Upper lobe of left lung (tissue), 6 donors: ENCODE data around the gene UBE2N. TPM values are rescaled to one million over a fixed set of nuclear protein-coding genes. Genes with fewer than 3 reads are reported as not detected.
"Not testable (repeated sequence)": the region's sequence is repeated elsewhere in the genome, so short reads cannot be mapped to it uniquely, and the experiment has no call there.

Experiments
- ATAC-seq, 2 donors: fragments of 200-7000 bp; cut with Tn5 transposase; one replicate each; pipeline ENCODE4 v1.9.1; 2022; ENCODE audit warnings: mild to moderate bottlenecking in 2 of 2, moderate library complexity in 2 of 2; ENCODE audit not compliant: low FRiP score in 2 of 2
- DNase-seq, 2 donors: peaks; one replicate each; pipeline ENCODE4 v3.0.0-alpha.2; 2019 to 2020
- H3K27ac ChIP-seq, 4 donors: fragments of 200-600 bp; sonication (generic); one replicate each; pipeline ENCODE4 v1.5.1; 2016 to 2019
- H3K27me3 ChIP-seq, 4 donors: fragments of 200-600 bp; sonication (generic); one replicate each; pipeline ENCODE4 v1.5.1; 2017 to 2019
- H3K36me3 ChIP-seq, 4 donors: fragments of 200-600 bp; sonication (generic); one replicate each; pipeline ENCODE4 v1.5.1; 2016 to 2019
- H3K4me1 ChIP-seq, 4 donors: fragments of 200-600 bp; sonication (generic); one replicate each; pipeline ENCODE4 v1.5.1; 2018 to 2019
- H3K4me3 ChIP-seq, 4 donors: fragments of 200-600 bp; sonication (generic); one replicate each; pipeline ENCODE4 v1.5.1; 2017 to 2019; ENCODE audit warnings: mild to moderate bottlenecking in 2 of 4, moderate library complexity in 1 of 4
- H3K9me3 ChIP-seq, 4 donors: fragments of 200-600 bp; sonication (generic); one replicate each; pipeline ENCODE4 v1.5.1; 2018 to 2019
- EP300 ChIP-seq, 4 donors: sonication (generic); formaldehyde crosslinking; IDR thresholded peaks; one replicate each; pipeline ENCODE4 v1.5.1; 2017; ENCODE audit warnings: antibody characterized with exemption in 4 of 4, control low read depth in 2 of 4
- POLR2A ChIP-seq, 4 donors: fragments of 450-650 bp; IDR thresholded peaks; one replicate each; pipeline ENCODE4 v1.5.1; 2016 to 2017; ENCODE audit warnings: antibody characterized with exemption in 4 of 4, mild to moderate bottlenecking in 2 of 4
- POLR2AphosphoS5 ChIP-seq, 2 donors: sonication (generic); formaldehyde crosslinking; IDR thresholded peaks; one replicate each; pipeline ENCODE4 v1.5.1; 2017; ENCODE audit warnings: antibody characterized with exemption in 2 of 2
- WGBS, 2 donors: methylation state at CpG; one replicate each; pipeline ENCODE4 v1.1.5; 2017 to 2018; 5-methylcytosine and 5-hydroxymethylcytosine counted together
- total RNA-seq, 6 donors: library from RNA; depleted of rRNA in 4 of 6; stranded (reverse); fragments of >200 nt in 4 of 6; gene quantifications; one replicate each; pipeline versions ENCODE4 v1.1.0 to v1.2.1, GENCODE V29; 2016 to 2021
- TF ChIP-seq, protein P1 (sequence below), 6 experiments: fragments of 450-650 bp in 4 of 6; fragments of 200-600 bp in 2 of 6; sonication (generic) in 2 of 6; IDR thresholded peaks; one replicate each; pipeline ENCODE4 v1.5.1; 2016 to 2019; ENCODE audit warnings: antibody characterized with exemption in 6 of 6
- donor health status: DM: no; HTN: no; CAD: no; lungs with moderate emphysema.
- donor health status: DM: no; HTN: yes; CAD: no; lungs with severe emphysema.

Gene UBE2N
- total RNA-seq, 6 donors from 2014 or later, result 10.0 to 78.1 (median 46.3) TPM

DNA sequence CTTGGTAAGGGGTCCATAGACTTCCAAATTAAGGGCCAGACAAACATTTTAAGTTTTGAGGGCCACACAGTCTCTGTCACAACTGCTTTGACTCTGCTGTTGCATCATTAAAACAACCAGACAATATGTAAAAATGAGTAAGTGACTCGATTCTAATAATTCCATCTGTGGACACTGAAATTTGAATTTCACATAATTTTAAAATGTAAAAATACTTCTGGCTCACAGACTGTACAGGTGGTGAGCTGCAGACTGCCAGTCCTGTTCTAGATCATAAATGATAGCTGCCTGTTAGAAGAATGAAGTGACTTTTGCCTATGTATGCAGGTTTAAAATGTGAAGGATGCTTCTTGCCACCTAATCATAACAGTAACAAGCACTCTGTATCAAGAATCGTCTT lies 48.3 kb downstream of the UBE2N start:
- ATAC-seq, result no peak
- WGBS, 2 donors, result 61% methylated on average over 2 of the region's 2 CpGs

DNA sequence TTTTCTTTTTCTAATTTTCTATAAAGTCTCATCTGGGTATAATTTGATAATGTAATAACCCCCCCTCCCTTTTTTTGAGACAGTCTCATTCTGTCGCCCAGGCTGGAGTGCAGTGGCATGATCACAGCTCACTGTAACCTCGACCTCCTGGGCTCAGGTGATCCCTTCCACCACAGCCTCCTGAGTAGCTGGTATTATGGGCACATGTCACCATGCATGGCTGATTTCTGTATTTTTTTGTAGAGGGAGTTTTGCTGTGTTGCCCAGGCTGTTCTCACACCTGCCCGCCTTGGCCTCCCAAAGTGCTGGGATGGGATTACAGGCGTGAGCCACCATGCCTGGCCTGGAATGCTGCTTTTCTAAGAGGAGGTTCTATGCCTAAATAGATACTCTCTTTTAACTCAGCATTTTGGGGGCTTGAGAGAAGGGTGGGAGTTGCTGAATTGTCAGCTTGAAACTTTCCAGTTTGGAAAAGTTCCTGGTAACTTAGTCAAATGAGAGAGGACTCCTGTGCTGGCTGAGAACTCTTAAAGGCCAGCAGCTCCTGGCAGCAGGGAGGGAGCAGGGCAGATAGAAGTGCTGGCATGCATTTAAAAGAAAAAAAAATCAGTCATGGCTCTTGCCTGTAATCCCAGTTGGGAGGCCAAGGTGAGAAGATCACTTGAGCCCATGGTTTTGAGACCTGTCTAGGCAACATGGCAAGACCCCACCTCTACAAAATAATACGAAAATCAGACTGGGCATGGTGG lies 51.0 kb downstream of the UBE2N start:
- no peaks in the 10 kb centered on the region for H3K27me3 ChIP-seq
- TF ChIP-seq EP300 (IDR thresholded peaks at IDR 0.05), result no peak
- TF ChIP-seq, protein P1, sequence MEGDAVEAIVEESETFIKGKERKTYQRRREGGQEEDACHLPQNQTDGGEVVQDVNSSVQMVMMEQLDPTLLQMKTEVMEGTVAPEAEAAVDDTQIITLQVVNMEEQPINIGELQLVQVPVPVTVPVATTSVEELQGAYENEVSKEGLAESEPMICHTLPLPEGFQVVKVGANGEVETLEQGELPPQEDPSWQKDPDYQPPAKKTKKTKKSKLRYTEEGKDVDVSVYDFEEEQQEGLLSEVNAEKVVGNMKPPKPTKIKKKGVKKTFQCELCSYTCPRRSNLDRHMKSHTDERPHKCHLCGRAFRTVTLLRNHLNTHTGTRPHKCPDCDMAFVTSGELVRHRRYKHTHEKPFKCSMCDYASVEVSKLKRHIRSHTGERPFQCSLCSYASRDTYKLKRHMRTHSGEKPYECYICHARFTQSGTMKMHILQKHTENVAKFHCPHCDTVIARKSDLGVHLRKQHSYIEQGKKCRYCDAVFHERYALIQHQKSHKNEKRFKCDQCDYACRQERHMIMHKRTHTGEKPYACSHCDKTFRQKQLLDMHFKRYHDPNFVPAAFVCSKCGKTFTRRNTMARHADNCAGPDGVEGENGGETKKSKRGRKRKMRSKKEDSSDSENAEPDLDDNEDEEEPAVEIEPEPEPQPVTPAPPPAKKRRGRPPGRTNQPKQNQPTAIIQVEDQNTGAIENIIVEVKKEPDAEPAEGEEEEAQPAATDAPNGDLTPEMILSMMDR (IDR thresholded peaks at IDR 0.05), result no peak
- no peak for TF ChIP-seq POLR2A (IDR thresholded peaks at IDR 0.05)
- no peak for TF ChIP-seq POLR2AphosphoS5 (IDR thresholded peaks at IDR 0.05)
- 81 to 83% methylated on average over 5 of the region's 5 CpGs for WGBS, 2 donors
- H3K27ac ChIP-seq, result peak overlapping the region in 1 of 4 donors; percentile 19
- H3K4me3 ChIP-seq, result no peak overlapping the region
- H3K4me1 ChIP-seq, result peaks cover 9 to 27% (median 22%) of the 10 kb centered on the region in 4 donors
- no peaks in the 10 kb centered on the region for H3K9me3 ChIP-seq
- no peak for DNase-seq
- peaks cover 0 to 6% (median 2%) of the 10 kb centered on the region in 4 donors for H3K36me3 ChIP-seq
- ATAC-seq, result no peak

More for the DNA sequence above, 48.3 kb downstream of the UBE2N start:
- Histone ChIP-seq H3K27me3 (no peaks in the 10 kb centered on the region), H3K4me3 (no peak overlapping the region), H3K9me3 (no peaks in the 10 kb centered on the region), H3K27ac (no peak overlapping the region), H3K36me3 (peaks cover 3 to 27% (median 10%) of the 10 kb centered on the region in 4 donors), H3K4me1 (peaks cover 9 to 22% (median 21%) of the 10 kb centered on the region in 4 donors)
- TF ChIP-seq POLR2AphosphoS5 (IDR thresholded peaks at IDR 0.05) (no peak), POLR2A (IDR thresholded peaks at IDR 0.05) (no peak), EP300 (IDR thresholded peaks at IDR 0.05) (no peak)
- TF ChIP-seq, protein P1 (IDR thresholded peaks at IDR 0.05), result no peak
- DNase-seq, result no peak

DNA sequence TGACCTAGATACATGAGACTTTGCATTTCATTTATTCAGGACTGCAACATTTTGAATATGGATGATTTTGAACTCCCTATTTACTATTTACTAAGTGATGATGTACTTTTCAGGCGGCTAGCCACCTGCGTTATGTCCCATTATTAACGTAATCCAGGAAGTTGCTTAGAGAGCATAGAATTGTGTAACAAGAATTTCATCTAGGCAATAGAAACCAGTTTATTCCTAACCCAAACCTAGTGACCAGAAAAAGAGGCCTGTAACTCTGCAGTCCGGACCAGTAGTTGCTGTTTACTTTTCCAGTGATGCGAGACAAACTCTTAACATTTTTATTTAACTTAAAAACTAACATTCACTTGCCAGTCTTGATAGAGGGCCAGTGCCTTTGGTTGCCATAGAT lies 51.7 kb downstream of the UBE2N start:
- Histone ChIP-seq H3K36me3 (peaks cover 0 to 2% (median 0%) of the 10 kb centered on the region in 4 donors), H3K9me3 (no peaks in the 10 kb centered on the region), H3K4me1 (peaks cover 9 to 27% (median 22%) of the 10 kb centered on the region in 4 donors), H3K27me3 (no peaks in the 10 kb centered on the region), H3K27ac (peak overlapping the region in 1 of 4 donors; percentile 19), H3K4me3 (no peak overlapping the region)
- ATAC-seq, result no peak
- 34 to 40% methylated on average over 5 of the region's 5 CpGs for WGBS, 2 donors
- TF ChIP-seq POLR2AphosphoS5 (IDR thresholded peaks at IDR 0.05), result no peak
- TF ChIP-seq EP300 (IDR thresholded peaks at IDR 0.05), result no peak
- TF ChIP-seq POLR2A (IDR thresholded peaks at IDR 0.05), result no peak
- TF ChIP-seq, protein P1 (IDR thresholded peaks at IDR 0.05), result no peak
- DNase-seq, result no peak

DNA sequence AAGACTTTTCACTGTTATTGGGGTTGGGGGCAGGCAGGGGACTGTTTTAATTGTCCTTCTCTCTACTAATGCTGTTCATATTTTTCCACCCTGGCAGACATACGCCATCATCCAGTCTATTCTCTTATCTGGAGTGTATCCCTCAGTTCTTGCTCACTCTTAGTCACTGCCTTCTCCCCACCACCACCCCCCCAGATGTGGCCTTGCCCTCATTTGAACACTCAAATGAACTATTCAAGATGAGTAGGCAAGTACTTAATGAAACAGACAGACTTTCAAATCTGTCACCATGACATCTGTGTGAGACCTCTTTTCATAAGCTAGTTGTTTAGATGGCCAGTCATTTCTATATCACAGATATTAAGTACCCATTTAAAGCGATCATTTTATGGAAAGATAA lies 54.0 kb downstream of the UBE2N start:
- 87 to 91% methylated on average over 2 of the region's 2 CpGs for WGBS, 2 donors

DNA sequence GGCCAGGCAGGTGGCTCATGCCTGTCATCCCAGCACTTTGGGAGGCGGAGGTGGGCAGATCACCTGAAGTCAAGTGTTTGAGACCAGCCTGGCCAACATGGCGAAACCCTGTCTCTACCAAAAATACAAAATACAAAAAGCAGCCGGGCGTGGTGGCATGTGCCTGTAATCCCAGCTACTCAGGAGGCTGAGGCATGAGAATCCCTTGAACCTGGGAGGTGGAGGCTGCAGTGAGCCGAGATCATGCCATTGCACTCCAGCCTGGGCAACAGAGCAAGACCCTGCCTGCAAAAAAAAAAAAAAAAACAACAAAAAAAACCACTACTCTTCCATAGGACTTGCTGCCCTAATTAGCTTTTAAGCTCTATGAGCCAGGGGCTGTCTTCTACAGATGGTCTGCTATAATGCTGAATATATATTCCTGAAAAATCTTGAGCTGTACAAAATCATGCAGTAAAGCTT lies 59.7 kb downstream of the UBE2N start:
- not testable (repeated sequence) for ATAC-seq, H3K36me3 ChIP-seq, DNase-seq, H3K9me3 ChIP-seq, H3K27me3 ChIP-seq
- peak overlapping the region in 1 of 4 donors; percentile 98 for H3K27ac ChIP-seq
- peaks cover 29 to 47% (median 39%) of the 10 kb centered on the region in 4 donors for H3K4me1 ChIP-seq
- peak overlapping the region in 1 of 4 donors; percentile 95 for H3K4me3 ChIP-seq
- WGBS, 2 donors, result 82 to 87% methylated on average over 5 of the region's 5 CpGs

More for the DNA sequence above, 54.0 kb downstream of the UBE2N start:
- no peaks in the 10 kb centered on the region for H3K9me3 ChIP-seq
- H3K4me1 ChIP-seq, result peaks cover 9 to 42% (median 29%) of the 10 kb centered on the region in 4 donors
- H3K4me3 ChIP-seq, result no peak overlapping the region
- H3K27ac ChIP-seq, result no peak overlapping the region
- H3K27me3 ChIP-seq, result no peaks in the 10 kb centered on the region
- ATAC-seq (no peak), DNase-seq (no peak)
- no peak for TF ChIP-seq EP300 (IDR thresholded peaks at IDR 0.05)
- TF ChIP-seq, protein P1 (IDR thresholded peaks at IDR 0.05), result no peak
- no peak for TF ChIP-seq POLR2AphosphoS5 (IDR thresholded peaks at IDR 0.05)
- TF ChIP-seq POLR2A (IDR thresholded peaks at IDR 0.05), result no peak
- H3K36me3 ChIP-seq, result no peaks in the 10 kb centered on the region
